Psoas muscle (tissue), 8 donors: ENCODE data around the gene AUTS2. TPM values are rescaled to one million over a fixed set of nuclear protein-coding genes. Genes with fewer than 3 reads are reported as not detected.
A peak's percentile ranks its signal among the peaks of the same experiment; 100 is the strongest.

Source experiments
- ATAC-seq, 4 donors: fragments of 200-7000 bp; cut with Tn5 transposase; one replicate each; pipeline ENCODE4 v1.9.1; 2020; ENCODE audit warnings: moderate library complexity in 3 of 4, mild to moderate bottlenecking in 2 of 4
- DNase-seq, 2 donors: peaks; one replicate each; pipeline ENCODE4 v3.0.0-alpha.2; 2020
- H3K27ac ChIP-seq: fragments of 200-600 bp; one replicate; pipeline ENCODE4 v1.8.0; 2022
- H3K27me3 ChIP-seq, 3 donors: fragments of 200-600 bp in 1 of 3; one replicate each; pipeline versions ENCODE4 v1.6.1 to v1.8.0; 2013 to 2022; ENCODE audit warnings: low read length in 2 of 3, mild to moderate bottlenecking in 2 of 3, moderate library complexity in 1 of 3; ENCODE audit not compliant: insufficient read depth in 3 of 3
- H3K36me3 ChIP-seq, 2 donors: fragments of 200-600 bp in 1 of 2; one replicate each; pipeline versions ENCODE4 v1.6.1 to v1.8.0; 2013 to 2022; ENCODE audit warnings: low read depth in 1 of 2, mild to moderate bottlenecking in 1 of 2, moderate library complexity in 1 of 2; ENCODE audit not compliant: insufficient read depth in 1 of 2
- H3K4me1 ChIP-seq: fragments of 200-600 bp; one replicate; pipeline ENCODE4 v1.8.0; 2022
- H3K4me3 ChIP-seq: fragments of 200-600 bp; one replicate; pipeline ENCODE4 v1.8.0; 2022; ENCODE audit warnings: mild to moderate bottlenecking
- H3K9me3 ChIP-seq: fragments of 200-600 bp; one replicate; pipeline ENCODE4 v1.8.0; 2022
- WGBS, 3 donors: extraction: QIAGEN DNeasy Blood & Tissue Kit; methylation state at CpG; one replicate each; pipeline versions ENCODE4 v1.1.6 to v1.1.7; 2013; 5-methylcytosine and 5-hydroxymethylcytosine counted together
- intact Hi-C, 2 donors: fragments of 100-400 bp; cut with DNase I; formaldehyde crosslinking; loops; one replicate each; pipeline versions ENCODE4 v1.11.0 to v1.14.2; 2022
- polyA plus RNA-seq, 3 donors: library from polyadenylated mRNA; stranded (reverse); fragments of 200-250 nt; gene quantifications; one replicate each; pipeline ENCODE4 v1.2.3, GENCODE V29; 2013
- total RNA-seq, 4 donors: library from RNA; stranded (reverse); fragmentation: NEBNext Ultra II Directional in 2 of 4; extraction: Animal tissue kit (Norgen Biotek cat#: 25700) in 2 of 4; gene quantifications; one replicate each; pipeline versions ENCODE4 v1.2.1 to v1.2.4, GENCODE V29; 2021 to 2023
- TF ChIP-seq, protein P1 (sequence below): fragments of 200-600 bp; IDR thresholded peaks from one replicate; pipeline ENCODE4 v1.8.0; 2022; ENCODE audit warnings: antibody characterized with exemption
- donor health status: healthy with polysubstance abuse.
- donor health status: DM: no; HTN: no; CAD: no; lungs with moderate emphysema.
- donor health status: Bipolar disorder and iron deficiency.
- donor health status: healthy.
- donor health status: DM: yes; HTN: yes; CAD: no.
- donor health status: DM: no; HTN: no; CAD: no.
- donor health status: DM: no; HTN: no; CAD: no.
- donor health status: DM: yes; HTN: yes; CAD: no.

Gene AUTS2
- total and polyA plus RNA-seq, 7 donors: 5.0 to 33.5 (median 14.3) TPM

DNA sequence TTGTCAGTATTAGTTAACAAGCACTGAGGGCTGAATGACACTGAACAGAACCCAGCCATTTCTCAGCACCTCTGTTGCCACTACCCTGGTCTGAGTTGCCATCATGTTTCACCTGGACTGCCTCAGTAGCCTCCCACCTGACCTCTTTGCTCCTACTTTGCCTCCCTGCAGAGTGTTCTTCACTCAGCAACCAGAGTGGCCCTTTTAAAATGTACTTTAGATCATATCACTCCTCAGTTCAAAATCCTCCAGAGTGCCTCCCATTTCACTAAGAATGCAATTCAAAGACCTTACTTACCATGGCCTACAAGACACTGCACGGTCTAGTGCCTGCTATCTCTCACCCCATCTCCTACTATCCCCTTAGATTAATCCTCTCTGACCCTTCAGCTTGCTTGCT, 214.5 kb downstream of the AUTS2 start:
- TF ChIP-seq, protein P1, sequence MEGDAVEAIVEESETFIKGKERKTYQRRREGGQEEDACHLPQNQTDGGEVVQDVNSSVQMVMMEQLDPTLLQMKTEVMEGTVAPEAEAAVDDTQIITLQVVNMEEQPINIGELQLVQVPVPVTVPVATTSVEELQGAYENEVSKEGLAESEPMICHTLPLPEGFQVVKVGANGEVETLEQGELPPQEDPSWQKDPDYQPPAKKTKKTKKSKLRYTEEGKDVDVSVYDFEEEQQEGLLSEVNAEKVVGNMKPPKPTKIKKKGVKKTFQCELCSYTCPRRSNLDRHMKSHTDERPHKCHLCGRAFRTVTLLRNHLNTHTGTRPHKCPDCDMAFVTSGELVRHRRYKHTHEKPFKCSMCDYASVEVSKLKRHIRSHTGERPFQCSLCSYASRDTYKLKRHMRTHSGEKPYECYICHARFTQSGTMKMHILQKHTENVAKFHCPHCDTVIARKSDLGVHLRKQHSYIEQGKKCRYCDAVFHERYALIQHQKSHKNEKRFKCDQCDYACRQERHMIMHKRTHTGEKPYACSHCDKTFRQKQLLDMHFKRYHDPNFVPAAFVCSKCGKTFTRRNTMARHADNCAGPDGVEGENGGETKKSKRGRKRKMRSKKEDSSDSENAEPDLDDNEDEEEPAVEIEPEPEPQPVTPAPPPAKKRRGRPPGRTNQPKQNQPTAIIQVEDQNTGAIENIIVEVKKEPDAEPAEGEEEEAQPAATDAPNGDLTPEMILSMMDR: no peak
- intact Hi-C loops: no loop called here

DNA sequence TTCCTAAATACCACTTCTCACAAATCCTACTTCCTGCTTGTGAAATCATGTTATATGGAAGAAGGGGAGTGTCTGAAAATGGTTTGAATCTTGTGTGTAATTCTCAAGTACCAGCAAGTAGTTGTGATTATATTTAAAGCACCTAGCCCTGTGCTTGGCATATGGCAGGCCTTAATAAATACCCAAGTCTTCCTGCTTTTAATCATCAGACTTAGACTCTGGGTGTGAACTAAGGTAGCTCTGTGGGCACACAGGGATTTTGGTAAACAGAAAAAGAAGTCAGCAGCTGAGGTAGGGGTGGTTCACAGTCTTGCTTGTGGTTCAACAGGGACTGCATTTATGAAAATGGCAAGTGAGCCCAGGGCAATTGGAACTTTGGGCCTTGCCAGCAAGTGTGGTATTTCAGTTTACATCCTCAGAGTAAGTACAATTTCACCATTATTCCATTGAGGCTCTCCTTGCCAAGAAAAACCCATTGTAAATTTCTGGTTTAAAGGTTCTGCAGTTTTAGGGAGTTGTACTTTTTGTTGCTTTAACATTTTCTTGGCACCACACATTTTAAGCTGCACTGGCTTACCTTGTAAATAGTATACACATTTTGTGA, 215.5 kb downstream of the AUTS2 start:
- TF ChIP-seq, protein P1: no peak
- no peak for ATAC-seq
- Histone ChIP-seq H3K4me1 (peaks cover 9% of the 10 kb centered on the region), H3K36me3 (no peaks in the 10 kb centered on the region), H3K4me3 (no peak overlapping the region), H3K9me3 (no peaks in the 10 kb centered on the region), H3K27ac (no peak overlapping the region), H3K27me3 (no peaks in the 10 kb centered on the region)
- no peak for DNase-seq
- intact Hi-C loops: no loop called here

More for the DNA sequence above, 214.5 kb downstream of the AUTS2 start:
- peaks cover 9% of the 10 kb centered on the region for H3K4me1 ChIP-seq
- H3K9me3 ChIP-seq: no peaks in the 10 kb centered on the region
- H3K27ac ChIP-seq: no peak overlapping the region
- H3K36me3 ChIP-seq: no peaks in the 10 kb centered on the region
- ATAC-seq (no peak), DNase-seq (no peak)
- H3K27me3 ChIP-seq: no peaks in the 10 kb centered on the region
- WGBS, 3 donors: 88 to 96% (median 95%) methylated on average over 1 of the region's 1 CpG
- H3K4me3 ChIP-seq: no peak overlapping the region

DNA sequence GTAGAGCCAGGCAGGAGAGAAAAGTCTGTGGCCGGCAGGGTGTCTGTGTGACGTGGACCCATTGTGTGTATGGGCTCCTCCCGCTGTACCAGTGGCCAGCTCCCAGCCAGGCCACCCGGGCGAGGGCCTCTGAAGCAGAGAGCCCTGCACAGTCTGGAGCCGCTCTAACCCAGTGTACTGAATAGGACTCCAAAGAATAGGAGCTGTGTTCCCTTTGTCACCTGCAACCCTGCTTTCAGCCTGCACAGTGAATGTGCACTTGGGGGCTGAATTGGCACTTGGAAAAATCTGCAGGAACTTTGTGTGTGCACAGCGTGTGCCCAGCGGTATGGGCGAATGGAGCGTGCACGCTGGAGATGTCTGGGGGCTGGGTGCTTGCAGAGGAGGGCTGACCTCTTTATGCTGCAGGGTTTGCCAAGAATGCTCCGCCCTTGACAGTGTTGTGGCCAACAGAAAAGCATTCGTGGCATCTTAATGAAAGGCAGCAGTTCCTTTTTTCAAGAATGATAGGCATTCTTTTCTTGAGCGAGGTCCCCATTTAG, 216.2 kb downstream of the AUTS2 start:
- Histone ChIP-seq H3K36me3 (no peaks in the 10 kb centered on the region), H3K4me1 (peaks cover 9% of the 10 kb centered on the region), H3K27me3 (no peaks in the 10 kb centered on the region), H3K9me3 (no peaks in the 10 kb centered on the region), H3K27ac (no peak overlapping the region), H3K4me3 (peak overlapping the region; percentile 8)
- DNase-seq: peak in 1 of 2 donors; percentile 17
- ATAC-seq: peak in 1 of 4 donors; percentile 23
- TF ChIP-seq, protein P1: no peak
- 20 to 38% (median 32%) methylated on average over 14 of the region's 14 CpGs for WGBS, 3 donors
- intact Hi-C loops: no loop called here

DNA sequence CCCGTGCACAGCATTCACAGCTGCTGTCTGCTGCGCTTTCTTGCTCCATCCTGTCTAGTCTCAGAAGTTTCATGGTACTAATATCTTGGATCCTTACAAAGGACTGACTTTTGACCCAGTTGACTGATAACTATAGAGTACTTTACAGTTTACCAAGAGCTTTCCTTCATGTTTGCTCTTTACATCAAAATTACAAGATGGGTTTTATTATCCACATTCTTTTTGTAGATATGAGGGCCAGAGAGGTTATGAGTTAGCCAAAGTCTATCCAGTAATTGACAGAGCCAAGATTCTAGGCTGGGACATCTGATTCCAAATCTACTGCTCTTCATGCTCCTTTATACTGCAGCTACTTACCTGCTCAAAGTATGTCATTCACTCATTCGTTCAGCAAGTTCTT, 218.2 kb downstream of the AUTS2 start:
- no peaks in the 10 kb centered on the region for H3K9me3 ChIP-seq
- no peaks in the 10 kb centered on the region for H3K27me3 ChIP-seq
- no peak overlapping the region for H3K4me3 ChIP-seq
- 91 to 97% (median 92%) methylated on average over 3 of the region's 3 CpGs for WGBS, 3 donors
- intact Hi-C loops: no loop called here
- H3K4me1 ChIP-seq: peaks cover 9% of the 10 kb centered on the region
- H3K36me3 ChIP-seq: no peaks in the 10 kb centered on the region
- TF ChIP-seq, protein P1: no peak
- no peak overlapping the region for H3K27ac ChIP-seq
- DNase-seq: no peak
- ATAC-seq: no peak

DNA sequence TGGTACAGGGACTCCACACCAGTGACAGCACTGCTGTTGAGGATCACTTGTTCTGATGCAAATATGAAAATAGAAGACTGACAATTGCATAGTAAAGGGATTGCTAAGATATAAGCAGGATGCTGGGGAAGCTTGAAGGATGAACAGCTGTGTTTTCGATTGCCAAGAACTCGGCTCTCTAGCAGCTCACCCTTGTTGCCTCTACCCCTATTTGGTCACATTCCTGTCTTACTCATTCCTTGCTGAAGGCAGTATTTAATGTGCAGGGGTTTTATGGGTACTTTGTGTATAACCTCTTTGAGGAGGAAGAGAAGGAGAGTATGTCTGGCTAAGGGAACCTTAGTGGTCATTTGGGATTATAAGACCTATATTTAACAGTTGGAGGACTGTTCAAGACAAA, 218.8 kb downstream of the AUTS2 start:
- H3K4me1 ChIP-seq: peaks cover 9% of the 10 kb centered on the region
- peak in 1 of 4 donors; percentile 36 for ATAC-seq
- intact Hi-C loops: no loop called here

More for the DNA sequence above, 218.8 kb downstream of the AUTS2 start:
- TF ChIP-seq, protein P1: no peak
- H3K36me3 ChIP-seq: no peaks in the 10 kb centered on the region
- H3K9me3 ChIP-seq: no peaks in the 10 kb centered on the region
- no peak overlapping the region for H3K4me3 ChIP-seq
- 31 to 55% (median 35%) methylated on average over 2 of the region's 2 CpGs for WGBS, 3 donors
- no peak overlapping the region for H3K27ac ChIP-seq
- H3K27me3 ChIP-seq: no peaks in the 10 kb centered on the region
- DNase-seq: no peak
